ENCODE data around the gene FGFRL1.

The FGFRL1 gene

GRCh38 chr4:1055721-1056590, 44.5 kb downstream of the FGFRL1 start:
- peak; percentile 85 for DNase-seq

- DNase-seq: no peak
These were observed 45.4 kb downstream of the FGFRL1 start for GRCh38 chr4:1056671-1057402.

GRCh38 chr4:1057403-1057745, 45.9 kb downstream of the FGFRL1 start:
- DNase-seq: no peak

GRCh38 chr4:1058198-1058996, 47.0 kb downstream of the FGFRL1 start:
- DNase-seq: no peak

- no peak for DNase-seq
These were observed 47.7 kb downstream of the FGFRL1 start for GRCh38 chr4:1058997-1059665.

GRCh38 chr4:1060121-1060520, 48.7 kb downstream of the FGFRL1 start:
- no peak for DNase-seq

- DNase-seq: no peak
These were observed 49.2 kb downstream of the FGFRL1 start for GRCh38 chr4:1060621-1061020.

- no peak for DNase-seq
These were observed 49.8 kb downstream of the FGFRL1 start for GRCh38 chr4:1061056-1061700.

- no peak for DNase-seq
These were observed 50.3 kb downstream of the FGFRL1 start for GRCh38 chr4:1061760-1062159.

- peak; percentile 6 for DNase-seq
These were observed 51.0 kb downstream of the FGFRL1 start for GRCh38 chr4:1062419-1062818.

GRCh38 chr4:1065732-1066131, 54.3 kb downstream of the FGFRL1 start:
- DNase-seq: no peak

- DNase-seq: no peak
These were observed 58.0 kb downstream of the FGFRL1 start for GRCh38 chr4:1069394-1069793.

GRCh38 chr4:1072830-1073446, 61.5 kb downstream of the FGFRL1 start:
- peak; percentile 62 for DNase-seq

GRCh38 chr4:1074077-1074476, 62.7 kb downstream of the FGFRL1 start:
- DNase-seq: no peak

GRCh38 chr4:1075225-1075624, 63.8 kb downstream of the FGFRL1 start:
- no peak for DNase-seq

GRCh38 chr4:1075809-1076699, 64.6 kb downstream of the FGFRL1 start:
- no peak for DNase-seq
